OCI-LY1 (cell line): ENCODE data around the gene TMEM179.

ENCODE experiments used
- H2AFZ ChIP-seq: fragments of 200-600 bp; sonication (generic), shearing (Covaris generic); 2 replicates; pipeline ENCODE4 v1.6.0; 2014; ENCODE audit warnings: antibody characterized with exemption, mild to moderate bottlenecking, low read length
- H3F3A ChIP-seq: fragments of 200-600 bp; sonication (generic), shearing (Covaris generic); 2 replicates; pipeline ENCODE4 v1.6.0; 2014; ENCODE audit warnings: mild to moderate bottlenecking, antibody characterized with exemption, low read length, moderate library complexity; ENCODE audit not compliant: insufficient read depth
- H3K27ac ChIP-seq: fragments of 200-600 bp; sonication (generic); 2 replicates; pipeline ENCODE4 v1.5.1; 2014; ENCODE audit warnings: low read length, mixed run types, mild to moderate bottlenecking, low read depth; ENCODE audit not compliant: poor library complexity, severe bottlenecking
- H3K27me3 ChIP-seq: fragments of 200-600 bp; sonication (generic); 2 replicates; pipeline ENCODE4 v1.6.0; 2014; ENCODE audit warnings: antibody characterized with exemption, mild to moderate bottlenecking, low read length, moderate library complexity; ENCODE audit not compliant: insufficient read depth
- H3K36me3 ChIP-seq: fragments of 200-600 bp; sonication (generic); 2 replicates; pipeline ENCODE4 v1.6.1; 2014; ENCODE audit warnings: mild to moderate bottlenecking, antibody characterized with exemption, low read length, moderate library complexity, mixed read lengths; ENCODE audit not compliant: insufficient read depth
- H3K4me1 ChIP-seq: fragments of 200-600 bp; sonication (generic); 2 replicates; pipeline ENCODE4 v1.5.1; 2014; ENCODE audit warnings: mild to moderate bottlenecking, low read length, moderate library complexity; ENCODE audit not compliant: insufficient read depth, severe bottlenecking
- H3K4me2 ChIP-seq: fragments of 200-600 bp; sonication (generic), shearing (Covaris generic); 2 replicates; pipeline ENCODE4 v1.6.1; 2014; ENCODE audit warnings: low read length
- H3K4me3 ChIP-seq: fragments of 200-600 bp; sonication (generic); 2 replicates; pipeline ENCODE4 v1.5.1; 2014; ENCODE audit warnings: low read length, low read depth, mild to moderate bottlenecking, mixed read lengths; ENCODE audit not compliant: poor library complexity, severe bottlenecking
- H3K79me2 ChIP-seq: fragments of 200-600 bp; shearing (Covaris generic); 2 replicates; pipeline ENCODE4 v1.6.1; 2016; ENCODE audit warnings: mixed run types, low read length, mixed read lengths; ENCODE audit not compliant: insufficient read depth
- H3K9ac ChIP-seq: fragments of 200-600 bp; sonication (generic), shearing (Covaris generic); 2 replicates; pipeline ENCODE4 v1.6.1; 2014; ENCODE audit warnings: mild to moderate bottlenecking, low read length, mixed read lengths
- H3K9me2 ChIP-seq: fragments of 200-600 bp; sonication (generic), shearing (Covaris generic); 2 replicates; pipeline ENCODE4 v1.6.1; 2014; ENCODE audit warnings: low read depth, mild to moderate bottlenecking, low read length, mixed read lengths
- H3K9me3 ChIP-seq: fragments of 200-600 bp; shearing (Covaris generic); 2 replicates; pipeline ENCODE4 v1.6.1; 2014; ENCODE audit warnings: low read length, mixed read lengths
- H4K20me1 ChIP-seq: fragments of 200-600 bp; sonication (generic), shearing (Covaris generic); 2 replicates; pipeline ENCODE4 v1.6.0; 2016; ENCODE audit warnings: mild to moderate bottlenecking, low read length; ENCODE audit not compliant: insufficient read depth
- EZH2 ChIP-seq: fragments of 200-600 bp; sonication (generic), shearing (Covaris generic); IDR thresholded peaks from 2 replicates; pipeline ENCODE4 v1.8.0; 2017; ENCODE audit warnings: borderline replicate concordance, mixed run types, mild to moderate bottlenecking, antibody characterized with exemption, low read length, moderate library complexity, mixed read lengths
- TF ChIP-seq, protein P1 (sequence below): fragments of 200-600 bp; sonication (generic), shearing (Covaris generic); IDR thresholded peaks from 2 replicates; pipeline ENCODE4 v1.5.1; 2017; ENCODE audit warnings: mild to moderate bottlenecking, antibody characterized with exemption, low read length, moderate library complexity, mixed read lengths

The TMEM179 gene

GRCh38 chr14:104578321-104578720 lies 26.3 kb downstream of the TMEM179 start:
- Histone ChIP-seq H3K27me3 (peaks cover 5% of the 10 kb centered on the region; the same call in 1 of the 2 replicates), H3K4me1 (no peaks in the 10 kb centered on the region), H3K79me2 (no peaks in the 10 kb centered on the region), H3K9me2 (no peaks in the 10 kb centered on the region), H3K36me3 (no peaks in the 10 kb centered on the region), H2AFZ (no peak overlapping the region), H3K4me3 (no peak overlapping the region), H4K20me1 (no peaks in the 10 kb centered on the region), H3K9ac (no peak overlapping the region), H3K27ac (no peak overlapping the region), H3K9me3 (no peaks in the 10 kb centered on the region), H3F3A (no peaks in the 10 kb centered on the region), H3K4me2 (no peak overlapping the region)
- TF ChIP-seq, protein P1, sequence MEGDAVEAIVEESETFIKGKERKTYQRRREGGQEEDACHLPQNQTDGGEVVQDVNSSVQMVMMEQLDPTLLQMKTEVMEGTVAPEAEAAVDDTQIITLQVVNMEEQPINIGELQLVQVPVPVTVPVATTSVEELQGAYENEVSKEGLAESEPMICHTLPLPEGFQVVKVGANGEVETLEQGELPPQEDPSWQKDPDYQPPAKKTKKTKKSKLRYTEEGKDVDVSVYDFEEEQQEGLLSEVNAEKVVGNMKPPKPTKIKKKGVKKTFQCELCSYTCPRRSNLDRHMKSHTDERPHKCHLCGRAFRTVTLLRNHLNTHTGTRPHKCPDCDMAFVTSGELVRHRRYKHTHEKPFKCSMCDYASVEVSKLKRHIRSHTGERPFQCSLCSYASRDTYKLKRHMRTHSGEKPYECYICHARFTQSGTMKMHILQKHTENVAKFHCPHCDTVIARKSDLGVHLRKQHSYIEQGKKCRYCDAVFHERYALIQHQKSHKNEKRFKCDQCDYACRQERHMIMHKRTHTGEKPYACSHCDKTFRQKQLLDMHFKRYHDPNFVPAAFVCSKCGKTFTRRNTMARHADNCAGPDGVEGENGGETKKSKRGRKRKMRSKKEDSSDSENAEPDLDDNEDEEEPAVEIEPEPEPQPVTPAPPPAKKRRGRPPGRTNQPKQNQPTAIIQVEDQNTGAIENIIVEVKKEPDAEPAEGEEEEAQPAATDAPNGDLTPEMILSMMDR = no peak
- TF ChIP-seq EZH2 = no peak

- TF ChIP-seq, protein P1 = no peak
- TF ChIP-seq EZH2 = no peak
Measured at GRCh38 chr14:104577847-104578301, 26.7 kb downstream of the TMEM179 start.

DNA sequence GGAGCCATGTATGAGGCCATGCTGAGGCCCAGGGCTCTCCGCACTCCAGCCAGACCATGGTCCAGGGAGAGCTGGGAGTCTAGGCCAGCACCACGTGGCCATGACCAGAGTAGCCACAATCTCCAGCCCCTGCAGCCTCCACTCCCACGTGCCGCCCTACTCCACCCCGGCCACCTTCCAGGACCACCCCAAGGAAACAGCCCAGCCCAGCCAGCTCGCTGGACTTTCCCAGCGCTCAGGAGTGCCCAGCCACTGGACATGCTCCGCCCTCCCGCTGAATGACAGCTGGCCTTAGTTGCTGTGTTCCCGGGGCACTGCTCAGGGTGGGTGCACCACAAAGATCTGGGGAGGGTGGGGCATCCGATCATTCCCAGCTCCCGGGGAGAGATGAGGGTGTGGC lies 27.1 kb downstream of the TMEM179 start:
- no peak overlapping the region for H3K9ac ChIP-seq
- H3K4me3 ChIP-seq = no peak overlapping the region
- no peaks in the 10 kb centered on the region for H3K9me3 ChIP-seq
- H3K36me3 ChIP-seq = no peaks in the 10 kb centered on the region
- no peaks in the 10 kb centered on the region for H3K79me2 ChIP-seq
- H3K4me1 ChIP-seq = no peaks in the 10 kb centered on the region
- no peaks in the 10 kb centered on the region for H3K9me2 ChIP-seq
- no peak overlapping the region for H2AFZ ChIP-seq
- no peaks in the 10 kb centered on the region for H4K20me1 ChIP-seq
- no peaks in the 10 kb centered on the region for H3F3A ChIP-seq
- 0 out of 2 replicates have a peak, but pooled peaks cover 11% of the 10 kb centered on the region for H3K27me3 ChIP-seq
- no peak overlapping the region for H3K4me2 ChIP-seq
- no peak overlapping the region for H3K27ac ChIP-seq
- no peak for TF ChIP-seq EZH2
- TF ChIP-seq, protein P1 = no peak

More at GRCh38 chr14:104577847-104578301, 26.7 kb downstream of the TMEM179 start:
- no peaks in the 10 kb centered on the region for H3K36me3 ChIP-seq
- H3K9me2 ChIP-seq = no peaks in the 10 kb centered on the region
- no peak overlapping the region for H3K4me3 ChIP-seq
- H3K4me1 ChIP-seq = no peaks in the 10 kb centered on the region
- no peaks in the 10 kb centered on the region for H3K79me2 ChIP-seq
- 0 out of 2 replicates have a peak, but pooled peaks cover 6% of the 10 kb centered on the region for H3K27me3 ChIP-seq
- H3K9ac ChIP-seq = no peak overlapping the region
- no peak overlapping the region for H2AFZ ChIP-seq
- H3F3A ChIP-seq = no peaks in the 10 kb centered on the region
- H3K27ac ChIP-seq = no peak overlapping the region
- no peaks in the 10 kb centered on the region for H4K20me1 ChIP-seq
- no peaks in the 10 kb centered on the region for H3K9me3 ChIP-seq
- no peak overlapping the region for H3K4me2 ChIP-seq
